Cerebellar nuclear complex (tissue), 1 donor: ENCODE measurements around the gene TMEM144.
A peak's percentile ranks its signal among the peaks of the same experiment; 100 is the strongest.
"Not testable (repeated sequence)": the region's sequence is repeated elsewhere in the genome, so short reads cannot be mapped to it uniquely, and the experiment has no call there.

Experiments
- DNase-seq, 2 experiments: peaks; one replicate each; lab custom pipeline; 2025; lab: John Stamatoyannopoulos, UW

TMEM144 gene

DNA sequence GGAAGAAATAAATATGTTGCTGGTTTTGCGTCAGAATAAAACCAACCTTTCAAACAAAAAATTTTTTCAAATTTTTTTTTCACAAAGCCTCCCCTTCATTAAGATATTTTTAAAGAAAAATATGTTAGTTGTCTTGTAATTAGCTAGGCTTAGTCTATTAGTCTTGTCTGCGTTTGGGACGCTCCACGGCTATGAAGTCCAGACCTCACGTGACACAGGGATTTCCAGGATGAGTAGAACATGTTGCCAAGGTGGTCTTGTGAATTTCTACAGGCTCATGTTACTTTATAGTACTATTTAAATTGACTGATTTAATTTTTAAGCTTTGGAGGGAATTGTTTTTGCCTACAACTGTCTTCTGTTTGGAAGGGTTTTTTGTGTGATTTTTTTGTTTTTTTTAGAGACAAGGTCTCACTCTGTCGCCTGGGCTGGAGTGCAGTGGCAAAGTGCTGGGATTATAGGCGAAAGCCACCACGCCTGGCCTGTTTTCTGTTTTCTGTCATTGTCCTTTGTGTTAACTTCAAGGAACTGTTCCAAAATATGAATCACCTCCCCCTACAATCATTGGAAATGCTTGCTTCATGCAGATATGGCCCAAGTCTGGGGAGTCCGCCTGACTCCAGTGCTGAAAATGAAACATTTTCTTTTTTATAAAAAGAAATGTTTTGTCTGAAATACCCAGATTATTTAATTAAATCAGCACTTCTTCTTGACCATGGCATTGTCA, 26.2 kb downstream of the TMEM144 start:
- DNase-seq: no peak

DNA sequence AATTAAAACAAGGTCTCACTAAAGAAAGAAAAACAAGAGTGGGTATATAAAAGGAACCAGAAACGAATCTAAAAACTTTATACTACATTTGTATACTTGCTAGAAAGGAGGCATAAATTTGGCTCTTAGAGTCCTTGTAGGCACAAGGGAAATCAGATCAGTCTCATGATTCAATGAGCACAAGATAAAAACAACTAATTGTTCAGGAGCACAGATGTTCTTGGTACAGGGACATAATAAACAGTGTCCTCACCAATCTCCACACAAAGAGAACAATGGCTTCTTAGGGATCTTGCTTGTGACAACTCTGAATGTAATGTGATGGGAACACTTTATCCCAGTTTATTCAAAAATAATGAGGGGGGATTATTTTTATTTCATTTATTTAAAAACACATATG, 28.3 kb downstream of the TMEM144 start:
- DNase-seq: no peak

DNA sequence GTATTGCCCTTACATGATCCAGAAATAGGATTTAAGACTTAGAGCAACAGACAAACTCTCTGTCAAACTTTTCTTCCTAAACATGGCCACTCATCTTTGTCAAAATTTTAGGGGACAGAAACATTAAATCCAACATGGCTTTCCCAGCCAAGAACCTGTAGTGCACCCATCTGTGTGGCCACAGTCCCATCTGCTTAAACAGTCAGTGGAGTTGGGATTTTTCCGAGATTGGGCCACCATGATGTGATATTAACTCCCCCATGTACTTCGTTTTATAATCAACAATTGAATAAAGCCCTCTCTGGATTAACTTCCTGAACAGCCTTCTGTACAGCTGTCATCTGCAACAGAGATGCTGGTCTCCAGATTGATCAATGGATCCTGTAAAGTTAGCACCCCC, 28.9 kb downstream of the TMEM144 start:
- peak in 1 of 2 experiments; percentile 42 for DNase-seq

DNA sequence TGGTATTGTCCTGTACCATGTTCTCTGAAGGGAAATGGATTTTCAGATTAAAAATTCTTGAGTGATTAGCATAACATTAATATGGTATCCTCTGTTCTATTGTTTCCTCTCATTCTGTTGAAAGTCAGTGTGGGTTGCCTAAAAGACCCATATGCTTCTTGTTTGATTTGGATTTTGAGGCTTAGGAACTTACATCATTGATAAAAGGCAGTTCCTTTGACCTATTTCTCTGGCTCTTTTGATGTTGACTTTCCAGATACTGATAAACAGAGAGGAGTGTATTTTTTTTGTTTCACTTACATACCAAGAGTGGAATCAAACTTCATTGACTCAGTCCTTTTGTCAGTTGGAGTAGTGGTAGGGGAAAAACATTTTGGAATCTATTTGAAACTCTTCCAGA, 32.8 kb downstream of the TMEM144 start:
- DNase-seq: no peak

DNA sequence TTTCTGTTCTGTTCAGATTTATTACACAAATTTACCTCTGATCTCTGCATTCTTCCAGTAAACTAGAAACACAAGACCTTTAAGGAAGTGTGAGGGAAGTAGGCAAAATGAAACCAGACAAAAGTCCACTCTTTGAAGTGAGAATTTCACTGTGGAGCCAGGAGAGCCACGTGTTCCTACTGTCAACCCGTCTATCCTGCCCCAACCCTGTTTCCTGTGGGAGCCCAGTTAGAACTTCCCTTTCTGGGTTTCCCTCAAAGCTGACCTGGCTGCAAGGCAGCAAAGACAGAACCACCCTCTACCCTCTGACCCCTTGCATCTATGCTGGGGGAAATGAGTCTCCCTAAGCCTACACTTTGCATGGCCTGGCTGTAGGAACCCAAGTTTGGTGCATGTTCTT, 40.0 kb downstream of the TMEM144 start:
- DNase-seq: no peak

DNA sequence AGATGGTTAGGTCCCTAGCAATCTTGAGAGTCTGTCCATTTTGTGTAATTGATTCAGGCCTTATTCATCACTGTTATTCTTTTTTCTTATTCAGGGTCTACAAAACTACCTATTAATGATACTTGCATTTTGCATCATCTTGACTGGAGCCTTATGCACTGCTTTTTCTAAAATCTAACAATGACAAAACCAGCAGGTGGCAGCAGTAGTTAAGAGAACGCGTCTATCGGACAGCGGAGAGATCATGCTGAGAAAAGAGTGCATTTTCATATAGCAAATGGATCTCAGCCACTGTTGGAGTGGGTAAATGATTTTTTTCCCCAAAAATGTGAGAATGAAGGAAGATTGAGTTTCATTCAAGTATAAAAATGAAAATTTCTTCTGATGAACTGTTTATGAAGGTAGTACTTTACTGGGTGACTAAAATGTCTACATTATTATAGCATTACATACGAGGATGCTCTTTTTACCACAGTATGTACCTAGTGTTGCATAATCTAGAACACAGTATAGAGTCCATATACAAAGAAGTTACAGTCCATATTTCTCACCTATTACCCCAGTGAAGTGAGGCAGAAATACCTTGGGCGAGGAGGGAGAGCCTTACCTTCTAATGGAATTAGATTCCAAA, 43.2 kb downstream of the TMEM144 start:
- DNase-seq: no peak

DNA sequence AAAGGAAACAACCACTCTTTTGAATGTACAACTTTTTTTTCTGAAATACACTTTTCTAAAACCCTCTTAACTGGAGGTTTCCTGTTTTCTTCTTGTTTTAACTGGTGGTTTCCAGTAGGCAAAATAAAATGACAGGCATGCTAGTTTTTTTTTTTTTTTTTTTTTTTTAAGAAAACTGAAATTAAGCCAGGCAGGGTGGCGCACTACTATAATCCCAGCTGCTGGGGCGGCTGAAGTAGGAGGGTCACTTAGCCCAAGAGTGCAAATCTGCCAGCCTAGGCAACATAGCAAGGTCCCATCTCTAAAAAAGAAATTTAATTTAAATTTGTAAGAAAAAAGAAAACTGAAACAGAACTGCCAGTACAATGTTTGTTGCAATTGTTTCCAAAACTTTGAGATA, 44.0 kb downstream of the TMEM144 start:
- no peak for DNase-seq

DNA sequence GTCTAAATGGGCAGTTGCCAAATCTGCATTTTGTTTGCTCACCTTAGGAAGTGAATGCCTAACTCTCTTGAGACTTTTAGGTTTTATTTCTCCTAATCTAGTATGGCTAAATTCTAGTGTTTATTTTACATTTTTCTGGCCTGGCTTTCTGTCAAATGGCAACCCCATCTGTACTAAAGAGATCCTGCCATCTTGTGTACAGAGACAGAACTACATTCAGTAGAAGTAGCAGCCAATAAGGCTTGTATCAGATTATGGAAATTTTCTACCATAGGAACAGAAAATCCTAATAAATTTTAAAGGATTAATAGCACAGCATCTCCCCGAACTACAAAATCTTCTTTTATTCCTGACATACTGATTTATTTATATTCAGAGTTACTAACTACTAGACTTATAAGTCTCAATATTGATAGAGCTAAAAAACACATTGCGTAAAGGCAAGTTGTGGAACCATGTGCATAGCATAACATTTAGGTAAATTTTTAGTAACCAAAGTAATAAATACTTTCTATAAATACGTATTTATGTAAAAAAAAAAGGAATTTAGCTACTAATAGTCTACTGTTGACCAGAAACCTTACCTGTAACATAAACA, 45.5 kb downstream of the TMEM144 start:
- DNase-seq: no peak

DNA sequence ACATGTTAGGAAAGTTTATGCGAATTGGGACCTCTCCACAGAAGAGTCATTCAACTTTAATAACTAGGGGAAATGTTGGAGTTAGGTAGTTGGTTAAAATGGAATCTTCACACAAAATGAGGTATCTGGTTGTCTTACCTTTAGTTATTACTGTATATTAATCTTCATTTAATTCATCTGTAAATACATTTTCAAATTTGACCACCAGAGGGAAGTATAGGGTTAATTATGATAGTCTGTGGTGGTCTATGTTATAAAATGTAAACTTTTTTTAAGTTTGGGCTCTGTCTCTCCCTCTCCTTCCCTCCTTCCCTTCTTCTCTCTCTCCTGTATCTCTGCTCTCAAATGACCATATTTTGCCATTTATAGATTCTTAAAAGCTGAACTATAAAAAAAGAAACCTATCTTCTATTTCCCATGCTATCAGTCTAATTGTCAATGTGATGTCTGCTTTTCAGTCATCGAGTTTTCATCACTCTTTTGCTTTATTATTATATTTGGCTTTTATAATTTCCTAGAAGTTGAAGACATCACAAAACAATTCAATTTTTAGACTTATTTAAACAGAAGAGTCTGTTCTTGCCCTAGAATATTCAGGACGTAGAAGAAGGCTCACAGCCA, 49.8 kb downstream of the TMEM144 start:
- DNase-seq: no peak

DNA sequence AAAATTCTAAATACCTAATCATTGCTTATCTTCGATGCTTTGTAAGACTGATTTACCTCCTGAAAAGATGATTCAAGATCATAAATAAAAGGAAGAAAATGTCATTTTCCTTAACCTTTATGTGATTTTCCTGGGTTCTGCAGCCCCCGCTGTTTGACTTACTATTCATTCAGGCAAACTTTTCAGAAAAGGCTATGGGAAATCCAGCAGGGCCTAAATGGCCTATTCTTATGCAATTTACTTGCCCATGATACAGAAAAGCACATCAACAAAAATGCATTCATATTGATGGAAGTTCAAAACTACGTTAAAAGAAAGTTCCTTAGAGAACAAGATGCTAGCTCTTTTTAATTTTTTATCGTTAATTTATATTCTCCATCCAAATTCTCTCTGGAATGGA, 51.2 kb downstream of the TMEM144 start:
- no peak for DNase-seq

DNA sequence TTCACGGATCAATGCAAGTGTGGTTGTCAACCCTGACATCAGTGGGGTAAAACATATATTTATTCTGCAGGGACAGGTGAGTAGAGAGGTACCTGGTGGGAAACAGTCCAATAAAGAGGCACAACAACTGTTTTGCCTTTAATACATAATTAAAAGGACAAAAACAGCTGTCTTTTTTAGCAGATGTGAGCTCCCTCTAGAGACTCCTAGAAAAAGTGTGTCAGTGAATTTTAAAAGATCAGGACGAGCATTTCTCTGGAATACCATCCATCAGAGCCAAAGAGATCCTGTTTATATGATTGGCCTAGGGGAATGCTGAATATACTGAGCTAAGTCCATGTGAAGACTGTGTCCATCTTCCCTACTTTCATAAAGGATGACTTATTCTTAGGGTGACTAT, 58.3 kb downstream of the TMEM144 start:
- DNase-seq: no peak

DNA sequence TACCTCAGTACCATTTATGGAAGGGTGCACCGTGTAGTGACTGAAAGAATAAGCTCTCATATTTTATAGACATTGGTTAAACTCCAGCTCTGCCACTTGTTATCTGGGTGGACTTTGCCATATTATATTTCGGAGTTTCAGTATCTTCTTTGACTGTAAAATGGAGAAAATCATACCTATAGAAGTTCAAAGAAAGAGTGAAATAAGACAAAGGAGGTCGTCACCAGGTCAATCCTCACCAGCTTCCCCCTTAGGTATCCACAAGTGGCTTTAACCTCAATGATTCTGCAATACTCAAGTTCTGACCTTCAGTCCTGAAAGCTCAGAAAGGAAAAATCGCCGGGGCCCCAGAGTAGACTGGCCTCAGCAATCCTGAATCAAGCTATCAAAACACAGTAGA, 64.3 kb downstream of the TMEM144 start:
- no peak for DNase-seq

DNA sequence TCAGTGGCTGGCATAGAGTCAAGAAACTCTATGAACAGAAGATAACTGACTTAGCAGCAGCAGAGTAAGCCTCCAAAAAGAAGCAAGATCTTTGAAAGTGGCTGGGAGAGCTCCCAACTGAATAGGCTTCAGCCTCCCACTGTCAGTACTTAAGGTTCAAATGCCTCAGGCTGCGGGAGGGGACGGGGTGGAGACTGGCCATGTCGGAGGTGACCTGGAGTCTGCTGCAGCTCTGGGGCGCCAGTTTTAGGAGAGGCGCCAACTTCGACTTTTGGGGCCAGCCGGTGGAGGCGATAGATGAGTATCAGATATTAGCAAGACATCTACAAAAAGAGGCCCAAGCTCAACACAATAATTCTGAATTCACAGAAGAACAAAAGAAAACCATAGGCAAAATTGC, 67.3 kb downstream of the TMEM144 start:
- DNase-seq: no peak

DNA sequence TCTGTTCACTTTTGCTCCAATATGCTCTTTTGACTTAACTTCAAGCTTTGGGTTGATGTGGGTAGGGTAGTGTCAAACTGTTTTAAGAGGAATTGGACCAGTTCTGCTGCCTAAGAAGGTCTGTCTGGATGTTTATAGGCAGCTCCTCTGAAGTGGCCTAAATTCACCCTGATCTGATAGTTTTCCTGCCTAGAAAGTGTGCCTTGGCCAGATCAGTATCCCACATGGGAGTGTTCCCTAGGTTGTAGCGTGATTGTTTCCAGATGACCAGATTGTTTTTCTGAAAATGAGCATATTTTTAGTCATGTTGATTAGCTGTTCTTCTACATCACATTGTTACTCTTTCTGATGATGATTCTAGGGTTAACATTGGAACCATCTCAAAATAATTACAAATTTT, 68.8 kb downstream of the TMEM144 start:
- DNase-seq: not testable (repeated sequence)

DNA sequence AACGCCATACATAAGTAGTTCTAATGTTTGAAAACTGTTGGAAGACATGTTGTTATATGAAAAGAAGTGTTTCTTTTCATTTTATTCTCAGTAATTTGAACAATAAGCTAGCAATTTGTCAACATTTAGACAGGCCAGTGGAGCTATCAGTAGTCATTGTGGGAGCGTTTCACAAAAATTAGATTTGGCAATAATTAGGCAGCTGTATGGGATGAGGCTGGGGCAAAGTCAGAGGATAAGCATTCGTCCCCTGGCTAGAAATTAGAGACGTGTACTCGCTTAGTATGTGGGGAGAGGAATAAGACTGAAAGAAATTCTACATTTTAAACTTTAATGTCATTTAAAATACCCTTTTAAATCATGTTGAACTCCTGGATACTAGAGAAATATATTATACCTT, 70.6 kb downstream of the TMEM144 start:
- no peak for DNase-seq

DNA sequence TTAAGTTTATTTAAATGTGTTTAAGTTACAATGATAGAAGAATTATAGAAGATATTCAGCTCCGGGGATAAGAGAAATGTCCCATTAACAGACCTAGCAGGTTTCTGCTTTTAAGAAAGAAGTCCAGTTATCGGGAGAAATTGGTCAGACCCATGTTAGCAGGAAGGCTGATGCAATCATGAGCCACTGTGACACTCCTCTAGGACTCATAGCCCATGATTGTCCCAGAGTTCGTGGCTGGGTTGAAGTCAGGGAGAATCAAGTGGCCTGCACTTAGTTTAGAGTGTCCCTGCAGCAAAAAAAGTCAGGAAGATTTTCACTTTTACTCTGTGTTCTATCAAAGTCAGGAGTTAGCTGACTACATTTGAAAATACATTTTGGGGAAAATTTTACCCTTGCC, 72.0 kb downstream of the TMEM144 start:
- DNase-seq: no peak

DNA sequence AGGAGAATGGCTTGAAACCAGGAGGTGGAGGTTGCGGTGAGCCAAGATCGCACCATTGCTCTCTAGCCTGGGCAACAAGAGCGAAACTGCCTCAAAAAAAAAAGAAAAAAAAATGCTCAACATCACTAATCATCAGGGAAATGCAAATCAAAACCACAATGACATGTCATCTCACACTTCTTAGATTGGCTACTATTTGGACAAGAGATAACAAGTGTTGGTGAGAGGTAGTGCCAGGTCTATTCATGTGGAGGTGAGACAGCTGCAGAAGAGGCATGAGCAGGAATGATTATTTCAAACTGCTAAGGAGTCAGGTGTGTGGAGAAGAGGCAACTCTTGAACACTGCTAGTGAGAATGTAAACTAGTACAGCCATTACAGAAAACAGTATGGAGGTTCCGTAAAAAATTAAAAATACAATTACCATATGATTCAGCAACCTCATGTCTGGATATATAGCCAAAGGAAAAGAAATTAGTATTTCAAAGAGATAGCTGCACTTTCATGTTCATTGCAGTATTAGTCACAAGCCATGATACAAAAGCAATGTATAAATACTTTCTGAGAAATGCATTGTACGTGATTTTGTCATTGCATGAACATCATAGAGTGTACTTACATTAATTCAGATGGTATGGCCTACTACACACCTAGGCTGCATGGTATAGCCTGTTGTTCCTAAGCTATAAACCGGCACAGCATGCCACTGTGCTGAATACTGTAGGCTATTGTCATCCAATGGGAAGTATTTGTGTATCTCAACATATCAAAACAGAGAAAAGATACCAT, 75.3 kb downstream of the TMEM144 start:
- no peak for DNase-seq

DNA sequence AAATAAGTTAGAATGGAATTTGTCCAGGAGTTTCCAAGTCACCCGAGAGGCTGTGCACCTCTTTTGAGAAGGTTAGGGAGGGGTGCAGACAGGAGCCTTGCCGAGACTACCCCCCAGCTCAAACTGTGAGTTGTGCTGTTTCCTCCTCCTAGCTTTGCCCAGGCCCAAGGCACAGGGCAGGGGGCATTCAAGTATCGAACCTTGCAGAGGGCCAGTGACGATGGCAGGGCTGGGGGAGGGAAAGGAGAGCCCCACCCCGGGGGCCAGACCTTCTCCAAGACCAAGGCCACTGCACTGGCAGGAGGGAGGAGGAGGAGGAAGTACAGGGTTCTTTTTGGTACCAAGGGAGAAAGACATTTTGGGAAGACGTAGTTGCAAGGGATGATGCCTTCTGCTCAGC, 80.6 kb downstream of the TMEM144 start:
- no peak for DNase-seq

DNA sequence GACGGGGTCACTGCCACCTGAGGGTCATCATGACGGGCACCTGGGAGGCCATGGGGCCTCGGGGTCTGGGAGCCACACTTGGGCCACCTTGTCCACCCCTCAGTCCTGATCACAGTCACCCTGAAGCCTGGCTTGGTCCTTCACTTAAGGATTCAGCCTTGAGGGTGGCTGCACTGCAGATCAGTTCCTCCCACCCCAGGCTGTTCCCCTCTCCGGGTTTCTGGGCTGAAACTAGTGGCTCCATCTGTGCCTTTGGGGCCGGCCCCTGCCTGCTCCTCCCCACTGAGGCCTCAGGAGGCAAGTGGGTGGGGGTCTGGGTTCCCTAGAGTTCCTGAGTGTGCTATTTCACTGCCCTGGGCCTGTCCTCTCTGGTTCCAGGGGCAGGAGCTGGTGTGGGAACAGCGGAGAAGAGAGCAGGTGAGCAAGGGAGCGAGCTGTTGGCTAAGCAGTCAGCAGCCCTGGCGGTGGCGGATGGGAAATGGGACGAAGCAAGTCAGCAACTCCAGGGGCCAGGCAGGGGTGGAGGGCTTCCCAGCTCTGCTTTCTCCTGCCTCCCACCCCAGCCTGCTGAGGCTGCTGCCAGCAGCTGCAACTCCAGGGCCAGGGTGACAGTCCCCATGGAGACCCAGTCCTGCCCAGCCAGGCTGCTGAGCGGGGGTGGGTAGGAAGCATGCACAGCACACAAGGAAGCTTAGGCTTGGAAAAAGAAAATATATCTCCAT, 81.2 kb downstream of the TMEM144 start:
- DNase-seq: no peak

DNA sequence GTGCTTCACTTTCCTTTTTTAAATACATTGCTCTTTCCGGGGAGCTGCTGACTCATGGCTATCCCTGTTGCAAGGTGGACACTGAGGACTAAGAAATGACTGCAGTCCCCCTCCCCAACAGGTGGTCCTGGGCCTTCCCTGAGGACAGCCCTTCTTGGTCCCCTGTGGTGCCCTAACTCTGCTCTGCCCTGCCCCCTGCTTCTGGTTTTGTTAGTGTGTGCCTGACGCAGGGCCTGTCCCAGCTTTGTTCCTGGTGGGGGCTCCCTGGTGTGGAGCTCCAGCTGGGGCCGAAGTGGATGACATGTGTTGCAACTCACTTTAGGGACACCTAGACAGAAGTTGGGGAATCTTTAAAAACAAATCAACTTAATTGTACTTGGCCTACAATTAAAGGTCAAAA, 81.9 kb downstream of the TMEM144 start:
- DNase-seq: no peak

DNA sequence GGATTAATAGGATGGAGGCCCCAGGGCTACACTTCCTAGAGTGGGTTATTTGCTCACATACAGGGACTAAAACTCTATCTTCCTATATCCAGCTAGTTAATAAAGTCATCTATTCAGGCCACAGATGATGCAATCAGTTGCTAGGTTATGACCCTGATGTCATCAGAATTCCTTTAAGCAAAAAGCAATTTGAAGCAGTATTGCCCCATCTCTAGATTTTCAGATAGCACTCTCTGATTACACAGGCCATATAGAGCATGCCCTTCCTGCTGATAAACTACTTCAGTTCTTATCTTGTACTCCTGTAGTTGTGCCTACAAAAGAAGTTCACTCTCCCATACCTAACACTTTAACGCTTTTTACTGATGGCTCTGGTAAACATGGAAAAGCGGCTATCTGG, 84.8 kb downstream of the TMEM144 start:
- no peak for DNase-seq

DNA sequence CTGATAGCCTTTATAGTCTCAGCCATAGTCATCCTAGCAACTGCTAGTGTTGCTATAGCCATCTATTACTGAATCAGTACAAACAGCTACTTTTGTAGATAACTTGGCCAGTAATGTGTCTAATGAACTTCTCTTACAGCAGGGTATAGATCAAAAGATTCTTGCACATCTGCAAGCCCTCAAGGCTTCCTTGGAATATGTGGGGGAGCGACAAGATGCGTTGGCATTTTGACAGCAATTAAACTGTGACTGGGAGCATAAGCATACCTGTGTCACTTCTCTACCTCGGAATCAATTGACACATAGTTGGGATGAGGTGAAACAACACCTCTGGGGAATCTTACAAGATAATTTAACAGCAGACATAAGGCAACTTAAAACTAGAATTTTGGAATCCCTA, 87.6 kb downstream of the TMEM144 start:
- no peak for DNase-seq
